HG03064 (cell line): Measurements from ENCODE around the gene FGFR1OP2.
"Not testable (repeated sequence)": the region's sequence is repeated elsewhere in the genome, so short reads cannot be mapped to it uniquely, and the experiment has no call there.

ENCODE experiments used
- ATAC-seq: cut with Tn5 transposase; IDR thresholded peaks from one replicate; pipeline ENCODE4 v1.9.1; 2021; ENCODE audit warnings: low read depth; ENCODE audit not compliant: unreplicated experiment

FGFR1OP2 gene

GRCh38 chr12:26937863-26938700, at the start of gene FGFR1OP2, which contains the start of gene INTS13:
Gene FGFR1OP2, plus strand, starts transcription at chr12:26938470. Its CDS starts 15,689 bp downstream, at chr12:26954159.
Gene INTS13, minus strand, starts transcription at chr12:26937981. Its CDS starts 1,178 bp downstream, at chr12:26936803.
- ATAC-seq = peak; percentile 59

GRCh38 chr12:26890784-26891183, 47.5 kb upstream of the FGFR1OP2 start:
- ATAC-seq = no peak

- ATAC-seq = no peak
These were observed 46.6 kb upstream of the FGFR1OP2 start for GRCh38 chr12:26891704-26892103.

- no peak for ATAC-seq
These were observed 42.6 kb upstream of the FGFR1OP2 start for GRCh38 chr12:26895672-26896071.

- ATAC-seq = no peak
These were observed 41.4 kb upstream of the FGFR1OP2 start for GRCh38 chr12:26896913-26897312.

GRCh38 chr12:26903396-26903795, 34.9 kb upstream of the FGFR1OP2 start:
- ATAC-seq = not testable (repeated sequence)

- ATAC-seq = no peak
These were observed 32.2 kb upstream of the FGFR1OP2 start for GRCh38 chr12:26906024-26906423.

- no peak for ATAC-seq
These were observed 31.6 kb upstream of the FGFR1OP2 start for GRCh38 chr12:26906704-26907103.

- no peak for ATAC-seq
These were observed 19.7 kb upstream of the FGFR1OP2 start for GRCh38 chr12:26918321-26919215.

GRCh38 chr12:26919216-26919555, 19.1 kb upstream of the FGFR1OP2 start:
- no peak for ATAC-seq

GRCh38 chr12:26921886-26922285, 16.4 kb upstream of the FGFR1OP2 start:
- ATAC-seq = no peak

- ATAC-seq = no peak
These were observed 9.6 kb upstream of the FGFR1OP2 start for GRCh38 chr12:26928661-26929060.

- ATAC-seq = no peak
These were observed 8.7 kb upstream of the FGFR1OP2 start for GRCh38 chr12:26929590-26929989.

- ATAC-seq = no peak
These were observed 2.5 kb upstream of the FGFR1OP2 start for GRCh38 chr12:26935636-26936378.

GRCh38 chr12:26936559-26937442, 1.5 kb upstream of the FGFR1OP2 start:
- no peak for ATAC-seq

GRCh38 chr12:26937443-26937862, 817 bp upstream of the FGFR1OP2 start:
- no peak for ATAC-seq

GRCh38 chr12:26938701-26939062, 412 bp downstream of the FGFR1OP2 start:
- peak; percentile 11 for ATAC-seq

GRCh38 chr12:26939192-26939832, 1.0 kb downstream of the FGFR1OP2 start:
- no peak for ATAC-seq

- ATAC-seq = no peak
These were observed 1.7 kb downstream of the FGFR1OP2 start for GRCh38 chr12:26939953-26940352.
